Spleen (tissue), 11 donors: ENCODE data around the gene VAMP2. TPM values are rescaled to one million over a fixed set of nuclear protein-coding genes. Genes with fewer than 3 reads are reported as not detected.
A peak's percentile ranks its signal among the peaks of the same experiment; 100 is the strongest.

Experiments
- DNase-seq: peaks from one replicate; pipeline ENCODE4 v3.0.0-alpha.2; 2020
- H3K27ac ChIP-seq, 8 donors: fragments of 200-600 bp; sonication (generic) in 7 of 8; 1 replicate in 4 of 8; 2 replicates in 4 of 8; pipeline versions ENCODE4 v1.5.0 to v1.8.0; 2016 to 2021; ENCODE audit warnings: inconsistent platforms in 4 of 8, mild to moderate bottlenecking in 4 of 8, moderate library complexity in 1 of 8
- H3K27me3 ChIP-seq, 7 donors: fragments of 200-600 bp; sonication (generic) in 6 of 7; replicated peaks in 1 of 7; 1 replicate in 4 of 7; 2 replicates in 3 of 7; pipeline versions ENCODE4 v1.5.0 to v1.8.0; 2016 to 2021; ENCODE audit warnings: inconsistent platforms in 3 of 7, mild to moderate bottlenecking in 1 of 7
- H3K36me3 ChIP-seq, 6 donors: fragments of 200-600 bp; sonication (generic) in 5 of 6; 1 replicate in 4 of 6; 2 replicates in 2 of 6; pipeline versions ENCODE4 v1.5.0 to v1.8.0; 2016 to 2021; ENCODE audit warnings: inconsistent platforms in 2 of 6
- H3K4me1 ChIP-seq, 6 donors: fragments of 200-600 bp; sonication (generic) in 5 of 6; 1 replicate in 3 of 6; 2 replicates in 3 of 6; pipeline versions ENCODE4 v1.5.0 to v1.8.0; 2016 to 2021; ENCODE audit warnings: inconsistent platforms in 3 of 6
- H3K4me3 ChIP-seq, 8 donors: fragments of 200-600 bp; sonication (generic) in 7 of 8; 1 replicate in 4 of 8; 2 replicates in 4 of 8; pipeline versions ENCODE4 v1.5.0 to v1.8.0; 2016 to 2021; ENCODE audit warnings: inconsistent platforms in 4 of 8, mild to moderate bottlenecking in 4 of 8, moderate library complexity in 2 of 8
- H3K9me3 ChIP-seq, 8 donors: fragments of 200-600 bp; sonication (generic) in 7 of 8; 1 replicate in 4 of 8; 2 replicates in 4 of 8; pipeline versions ENCODE4 v1.5.0 to v1.8.0; 2016 to 2021; ENCODE audit warnings: inconsistent platforms in 4 of 8
- CTCF ChIP-seq, 11 experiments: fragments of 200-600 bp in 7 of 11; fragments of 450-650 bp in 4 of 11; sonication (generic) in 4 of 11; IDR thresholded peaks in 8 of 11; conservative IDR thresholded peaks in 3 of 11; 1 replicate in 7 of 11; 2 replicates in 4 of 11; pipeline versions ENCODE4 v1.4.0 to v1.8.0; 2016 to 2021; ENCODE audit warnings: antibody characterized with exemption in 11 of 11, inconsistent platforms in 4 of 11, mild to moderate bottlenecking in 1 of 11
- POLR2A ChIP-seq, 3 donors: fragments of 450-650 bp; IDR thresholded peaks; one replicate each; pipeline ENCODE4 v1.5.1; 2017; ENCODE audit warnings: antibody characterized with exemption in 3 of 3, mild to moderate bottlenecking in 1 of 3
- POLR2AphosphoS5 ChIP-seq, 3 donors: sonication (generic); formaldehyde crosslinking; IDR thresholded peaks; one replicate each; pipeline ENCODE4 v1.5.1; 2017; ENCODE audit warnings: antibody characterized with exemption in 3 of 3
- WGBS, 5 donors: extraction: QIAGEN DNeasy Blood & Tissue Kit in 3 of 5; methylation state at CpG; one replicate each; pipeline versions ENCODE4 v1.1.5 to v1.1.7; 2013 to 2018; 5-methylcytosine and 5-hydroxymethylcytosine counted together
- intact Hi-C: fragments of 100-400 bp; cut with DNase I; formaldehyde crosslinking; loops from one replicate; pipeline ENCODE4 v1.15.0; 2023; ENCODE audit warnings: low total_unique reads
- polyA plus RNA-seq, 3 donors: library from polyadenylated mRNA; stranded (reverse); fragments of 200-250 nt; gene quantifications; one replicate each; pipeline ENCODE4 v1.2.1, GENCODE V29; 2013
- total RNA-seq, 7 donors: library from RNA; depleted of rRNA in 3 of 7; stranded (reverse); fragments of >200 nt in 3 of 7; fragmentation: NEBNext Ultra II Directional in 4 of 7; extraction: Animal tissue kit (Norgen Biotek cat#: 25700) in 4 of 7; gene quantifications; one replicate each; pipeline versions ENCODE4 v1.1.0 to v1.2.1, GENCODE V29; 2016 to 2021
- donor health status: healthy with polysubstance abuse.
- donor health status: DM: no; HTN: no; CAD: no; lungs with moderate emphysema.
- donor health status: DM: no; HTN: no; CAD: no.
- donor health status: Bipolar disorder and iron deficiency.
- donor health status: healthy.
- donor health status: DM: no; HTN: no; CAD: no.
- donor health status: DM: yes; HTN: yes; CAD: no.

The VAMP2 gene
- total and polyA plus RNA-seq, 10 donors = 37.5 to 94.8 (median 54.5) TPM

- no peak for DNase-seq
Observed at GRCh38 chr17:8122924-8123694, 39.6 kb downstream of the VAMP2 start.

GRCh38 chr17:8122422-8122923 is 40.3 kb downstream of the VAMP2 start:
- no peaks in the 10 kb centered on the region for H3K36me3 ChIP-seq
- intact Hi-C loops = no loop called here
- H3K4me1 ChIP-seq = peaks cover 69 to 100% (median 93%) of the 10 kb centered on the region in 6 donors
- H3K27ac ChIP-seq = no peak overlapping the region
- no peaks in the 10 kb centered on the region for H3K9me3 ChIP-seq
- peaks cover 4 to 86% (median 43%) of the 10 kb centered on the region in 7 donors for H3K27me3 ChIP-seq
- peak overlapping the region; percentile 37 to 86 (median 54) for H3K4me3 ChIP-seq
- TF ChIP-seq POLR2AphosphoS5 (IDR thresholded peaks at IDR 0.05) = no peak
- no peak for DNase-seq
- 1% methylated on average over 27 to 29 of the region's 29 CpGs for WGBS, 5 donors

More at GRCh38 chr17:8122924-8123694, 39.6 kb downstream of the VAMP2 start:
- peak overlapping the region in 1 of 8 donors; percentile 3 for H3K27ac ChIP-seq
- 0 to 1% (median 1%) methylated on average over 43 to 55 of the region's 55 CpGs for WGBS, 5 donors
- H3K36me3 ChIP-seq = no peaks in the 10 kb centered on the region
- intact Hi-C loops = no loop called here
- H3K27me3 ChIP-seq = peaks cover 4 to 86% (median 42%) of the 10 kb centered on the region in 7 donors
- H3K4me3 ChIP-seq = peak overlapping the region; percentile 37 to 86 (median 54)
- no peak for TF ChIP-seq POLR2A (IDR thresholded peaks at IDR 0.05)
- TF ChIP-seq CTCF (IDR thresholded peaks at IDR 0.05 in 8 of 11, conservative IDR thresholded peaks at IDR 0.05 in 3 of 11) = no peak
- no peak for TF ChIP-seq POLR2AphosphoS5 (IDR thresholded peaks at IDR 0.05)
- no peaks in the 10 kb centered on the region for H3K9me3 ChIP-seq
- peaks cover 64 to 96% (median 87%) of the 10 kb centered on the region in 6 donors for H3K4me1 ChIP-seq

- Histone ChIP-seq H3K4me3 (peak overlapping the region; percentile 37 to 86 (median 54)), H3K36me3 (no peaks in the 10 kb centered on the region), H3K27me3 (peaks cover 4 to 86% (median 49%) of the 10 kb centered on the region in 7 donors), H3K4me1 (peaks cover 69 to 100% (median 93%) of the 10 kb centered on the region in 6 donors), H3K27ac (peak overlapping the region in 2 of 8 donors; percentile 38 to 48), H3K9me3 (no peaks in the 10 kb centered on the region)
- intact Hi-C loops = no loop called here
- peak; percentile 87 for DNase-seq
- WGBS, 5 donors = 0 to 1% (median 1%) methylated on average over 48 to 76 of the region's 76 CpGs
- TF ChIP-seq POLR2AphosphoS5 (IDR thresholded peaks at IDR 0.05) (peak in 2 of 3 donors; percentile 15 to 36), CTCF (IDR thresholded peaks at IDR 0.05 in 8 of 11, conservative IDR thresholded peaks at IDR 0.05 in 3 of 11) (peak in 8 of 11 experiments; percentile 26 to 69 (median 44)), POLR2A (IDR thresholded peaks at IDR 0.05) (no peak)
Observed at GRCh38 chr17:8121681-8122421, 40.9 kb downstream of the VAMP2 start.

- DNase-seq = no peak
- Histone ChIP-seq H3K36me3 (no peaks in the 10 kb centered on the region), H3K9me3 (no peaks in the 10 kb centered on the region), H3K4me1 (peaks cover 67 to 99% (median 92%) of the 10 kb centered on the region in 6 donors), H3K27me3 (peaks cover 4 to 86% (median 54%) of the 10 kb centered on the region in 7 donors), H3K27ac (peak overlapping the region in 2 of 8 donors; percentile 38 to 48), H3K4me3 (peak overlapping the region; percentile 37 to 86 (median 54))
- intact Hi-C loops = no loop called here
- no peak for TF ChIP-seq CTCF (IDR thresholded peaks at IDR 0.05 in 8 of 11, conservative IDR thresholded peaks at IDR 0.05 in 3 of 11)
- TF ChIP-seq POLR2A (IDR thresholded peaks at IDR 0.05) = no peak
- no peak for TF ChIP-seq POLR2AphosphoS5 (IDR thresholded peaks at IDR 0.05)
- WGBS, 5 donors = 0 to 4% (median 1%) methylated on average over 12 to 25 of the region's 25 CpGs
Observed at GRCh38 chr17:8121407-8121680, 41.4 kb downstream of the VAMP2 start.
